HepG2 (cell line): ENCODE data around the gene YIF1A. TPM values are rescaled to one million over a fixed set of nuclear protein-coding genes. Genes with fewer than 3 reads are reported as not detected.
A peak's percentile ranks its signal among the peaks of the same experiment; 100 is the strongest.

Source experiments
- ATAC-seq: fragments of 200-7000 bp; cut with Tn5 transposase; 3 replicates; pipeline ENCODE4 v1.9.1; 2020; ENCODE audit warnings: mild to moderate bottlenecking, moderate library complexity
- BruUV-seq: library from RNA; stranded (reverse); fragments of 400-500 nt; replicated peaks from 2 replicates; lab custom pipeline; 2021; lab: Mats Ljungman, UMichigan
- CTCF ChIA-PET: fragments of 300-600 bp; formaldehyde crosslinking; extraction: SDS; loops from one replicate; lab custom pipeline; 2021; ENCODE audit warnings: low total read pairs, inconsistent platforms, low intra/inter-chr PET ratio; lab: Yijun Ruan, JAX
- POLR2A ChIA-PET: fragments of 350-600 bp; sonication (Branson Sonifier 250); formaldehyde crosslinking; loops from one replicate; lab custom pipeline; 2020; ENCODE audit warnings: antibody characterized with exemption, inconsistent platforms; lab: Yijun Ruan, JAX
- DNase-seq: peaks from one replicate; pipeline ENCODE4 v3.0.0-alpha.2; 2015; ENCODE audit warnings: low spot score
- FAIRE-seq: peaks from 3 replicates; lab custom pipeline; 2011; peaks lifted over from hg19 to GRCh38; lab: Jason Lieb, UNC
- H2AFZ ChIP-seq: one replicate; pipeline ENCODE4 v1.6.1; 2011; ENCODE audit warnings: low read length, inconsistent platforms
- H3K27ac ChIP-seq: fragments of 300-600 bp; 3 replicates; pipeline ENCODE4 v1.8.0; 2011; ENCODE audit warnings: mixed run types, mild to moderate bottlenecking, mixed read lengths, low read length, inconsistent platforms; ENCODE audit not compliant: insufficient read depth; ENCODE audit errors: extremely low read length
- H3K27me3 ChIP-seq, 2 experiments: fragments of 200-600 bp in 1 of 2; 2 replicates in 1 of 2; 3 replicates in 1 of 2; pipeline versions ENCODE4 v1.6.0 to v1.8.0; 2011; ENCODE audit warnings: low read length in 2 of 2, mild to moderate bottlenecking in 2 of 2, moderate library complexity in 2 of 2, inconsistent platforms in 1 of 2; ENCODE audit not compliant: insufficient read depth in 2 of 2, control insufficient read depth in 1 of 2
- H3K36me3 ChIP-seq, 2 experiments: fragments of 200-600 bp in 1 of 2; replicated peaks in 1 of 2; 2 replicates in 1 of 2; 3 replicates in 1 of 2; pipeline versions ENCODE4 v1.5.1 to v1.8.0; 2011; ENCODE audit warnings: low read length in 2 of 2, inconsistent platforms in 1 of 2; ENCODE audit not compliant: insufficient read depth in 2 of 2, control insufficient read depth in 1 of 2
- H3K4me1 ChIP-seq: 2 replicates; pipeline ENCODE4 v1.5.1; 2012; ENCODE audit warnings: low read length, inconsistent platforms; ENCODE audit not compliant: insufficient read depth
- H3K4me2 ChIP-seq: 2 replicates; pipeline ENCODE4 v1.6.0; 2011; ENCODE audit warnings: low read depth, low read length, inconsistent platforms
- H3K4me3 ChIP-seq, 3 experiments: fragments of 200-600 bp in 1 of 3; sonication (generic), shearing (Covaris generic) in 1 of 3; replicated peaks in 1 of 3; 2 replicates each; pipeline ENCODE4 v1.5.1; 2011 to 2016; ENCODE audit warnings: low read length in 3 of 3, inconsistent platforms in 2 of 3, low read depth in 2 of 3, mild to moderate bottlenecking in 2 of 3, control low read depth in 1 of 3, mixed read lengths in 1 of 3; ENCODE audit not compliant: insufficient read depth in 1 of 3
- H3K79me2 ChIP-seq: one replicate; pipeline ENCODE4 v1.6.1; 2011; ENCODE audit warnings: low read length, inconsistent platforms; ENCODE audit not compliant: insufficient read depth
- H3K9ac ChIP-seq: 2 replicates; pipeline ENCODE4 v1.6.0; 2011; ENCODE audit warnings: mild to moderate bottlenecking, low read depth, low read length, inconsistent platforms; ENCODE audit not compliant: insufficient read depth
- H3K9me3 ChIP-seq: 2 replicates; pipeline ENCODE4 v1.5.1; 2012; ENCODE audit warnings: mild to moderate bottlenecking, low read length
- H4K20me1 ChIP-seq: 2 replicates; pipeline ENCODE4 v1.6.0; 2011; ENCODE audit warnings: inconsistent platforms, mild to moderate bottlenecking, low read length, moderate library complexity; ENCODE audit not compliant: insufficient read depth
- BRCA1 ChIP-seq: sonication (generic); formaldehyde crosslinking; IDR thresholded peaks from 2 replicates; pipeline ENCODE4 v1.4.0; 2020; ENCODE audit warnings: missing genetic modification reagents
- EP300 ChIP-seq, 3 experiments: sonication (generic) in 1 of 3; formaldehyde crosslinking in 1 of 3; IDR thresholded peaks; 2 replicates each; pipeline versions ENCODE4 v1.5.1 to v1.6.1; 2011 to 2020; ENCODE audit warnings: low read depth in 2 of 3, low read length in 2 of 3, borderline replicate concordance in 1 of 3, improper control_type of control experiment in 1 of 3, mild to moderate bottlenecking in 1 of 3, missing genetic modification reagents in 1 of 3, moderate library complexity in 1 of 3
- MAFF ChIP-seq: IDR thresholded peaks from 2 replicates; pipeline ENCODE4 v1.6.1; 2011; ENCODE audit warnings: low read depth, low read length, improper control_type of control experiment
- MAFK ChIP-seq, 2 experiments: IDR thresholded peaks in 1 of 2; conservative IDR thresholded peaks in 1 of 2; 2 replicates each; pipeline ENCODE4 v1.6.1; 2011; ENCODE audit warnings: improper control_type of control experiment in 2 of 2, low read length in 2 of 2
- SRSF4 ChIP-seq: fragments of 200-400 bp; formaldehyde crosslinking; IDR thresholded peaks from one replicate; pipeline ENCODE4 v1.6.1; 2018; ENCODE audit warnings: mild to moderate bottlenecking, low read depth, low read length, moderate library complexity; ENCODE audit not compliant: poor library complexity, severe bottlenecking
- ZNF644 ChIP-seq: IDR thresholded peaks from 2 replicates; pipeline ENCODE4 v1.6.1; 2016; ENCODE audit warnings: low read depth
- ZNF713 ChIP-seq: sonication (generic); formaldehyde crosslinking; IDR thresholded peaks from 2 replicates; pipeline ENCODE4 v1.4.0; 2020; ENCODE audit warnings: mild to moderate bottlenecking, missing genetic modification reagents
- WGBS: methylation state at CpG from one replicate; pipeline ENCODE4 v1.1.6; 2017; ENCODE audit warnings: low lambda C conversion rate; 5-methylcytosine and 5-hydroxymethylcytosine counted together
- in situ Hi-C: cut with HindIII; loops from 2 replicates; pipeline ENCODE4 v1.10.0; 2017; ENCODE audit warnings: low pct_unique_long_range_greater_than_20kb; ENCODE audit not compliant: extremely low pct_ligation_motif_present
- intact Hi-C: fragments of 100-400 bp; cut with micrococcal nuclease; formaldehyde crosslinking; loops from one replicate; pipeline ENCODE4 v1.10.0; 2022; ENCODE audit not compliant: unreplicated experiment
- polyA plus RNA-seq, 8 experiments: library from polyadenylated mRNA; depleted of rRNA in 3 of 8; stranded (reverse) in 7 of 8; unstranded in 1 of 8; fragments of >200 nt; fragmentation: Illumina TruSeq in 4 of 8; extraction: Trizol in 4 of 8; gene quantifications; 2 replicates each; pipeline versions ENCODE4 v1.2.1 to v1.2.3, GENCODE V29; 2011 to 2016; ENCODE audit warnings: low read depth in 4 of 8, missing spikeins in 1 of 8, mixed read lengths in 1 of 8; ENCODE audit not compliant: insufficient read depth in 1 of 8
- total RNA-seq, 5 experiments: library from RNA; depleted of rRNA; stranded (reverse); fragments of >200 nt; fragmentation: Illumina TruSeq; extraction: Trizol; gene quantifications; 2 replicates each; pipeline ENCODE4 v1.2.3, GENCODE V29; 2016; ENCODE audit warnings: low read depth in 1 of 5
- TF ChIP-seq, protein P1 (sequence below): IDR thresholded peaks from 2 replicates; pipeline ENCODE4 v1.6.1; 2012; ENCODE audit warnings: low read length, improper control_type of control experiment
- TF ChIP-seq, protein P2 (sequence below): sonication (generic); formaldehyde crosslinking; IDR thresholded peaks from 2 replicates; pipeline ENCODE4 v1.8.0; 2023; ENCODE audit warnings: mild to moderate bottlenecking, missing genetic modification reagents
- TF ChIP-seq, protein P3 (sequence below): sonication (generic); formaldehyde crosslinking; IDR thresholded peaks from 2 replicates; pipeline ENCODE4 v1.5.1; 2020; ENCODE audit warnings: mild to moderate bottlenecking, moderate library complexity, missing genetic modification reagents
- TF ChIP-seq, protein P4 (sequence below): sonication (generic); formaldehyde crosslinking; IDR thresholded peaks from 2 replicates; pipeline ENCODE4 v1.4.0; 2020; ENCODE audit warnings: missing genetic modification reagents
- TF ChIP-seq, protein P5 (sequence below): sonication (generic); formaldehyde crosslinking; IDR thresholded peaks from 2 replicates; pipeline ENCODE4 v1.4.0; 2020; ENCODE audit warnings: missing genetic modification reagents, mild to moderate bottlenecking, borderline replicate concordance

Gene YIF1A
- total and polyA plus RNA-seq, 2 of the 13 experiments (the other 11 are each of a cell fraction or from before 2014, with no cell fraction given), result 133 to 145 TPM

DNA sequence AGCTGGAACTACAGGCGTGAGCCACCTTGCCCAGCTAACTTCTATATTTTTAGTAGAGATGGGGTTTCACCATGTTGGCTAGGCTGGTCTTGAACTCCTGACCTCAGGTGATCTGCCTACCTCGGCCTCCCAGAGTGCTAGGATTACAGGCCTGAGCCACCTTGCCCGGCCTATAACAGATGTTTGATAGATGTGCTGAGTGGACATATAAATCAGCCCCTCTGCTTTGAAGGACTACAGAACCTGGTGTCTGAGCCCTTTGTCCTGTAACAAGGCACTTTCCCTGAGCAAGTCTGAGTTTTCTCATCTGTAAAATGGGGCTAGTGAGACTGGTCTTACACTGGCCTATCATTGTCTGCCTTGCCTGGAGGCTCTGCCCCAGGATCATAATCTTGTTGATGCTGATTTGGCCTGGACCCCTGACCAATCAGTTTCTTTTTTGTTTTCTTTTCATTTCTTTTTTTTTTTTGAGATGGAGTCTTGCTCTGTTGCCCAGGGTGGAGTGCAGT, 40.3 kb upstream of the YIF1A start:
- DNase-seq (no peak), ATAC-seq (no peak), FAIRE-seq (no peak)
- POLR2A ChIA-PET, result interaction anchor here (0.9 to 4.0 kb wide), 3 partner anchors 12 to 40 kb away, joined by 3 to 35 read pairs (median 3); partner anchors contain the start of genes CD248 and YIF1A
- Histone ChIP-seq H3K4me2 (peak overlapping the region; percentile 100; the same call in 1 of the 2 replicates), H3K27me3 (peaks cover 0 to 17% of the 10 kb centered on the region in 2 experiments; a peak in 3 of 5 replicates), H3K4me3 (peak overlapping the region in 1 of 3 experiments; percentile 76; a peak in 2 of 6 replicates), H3K36me3 (no peaks in the 10 kb centered on the region), H4K20me1 (no peaks in the 10 kb centered on the region), H3K9me3 (no peaks in the 10 kb centered on the region), H2AFZ (no peak overlapping the region), H3K79me2 (no peaks in the 10 kb centered on the region), H3K4me1 (peaks cover 57% of the 10 kb centered on the region), H3K27ac (no peak overlapping the region), H3K9ac (no peak overlapping the region)
- CTCF ChIA-PET, result interaction anchor here (1.0 to 3.4 kb wide), 5 partner anchors 8 to 107 kb away, joined by 3 to 68 read pairs (median 7); no protein-coding TSS in a partner anchor
- WGBS, result 62% methylated on average over 3 of the region's 3 CpGs
- BruUV-seq, result no TSS peak
- intact Hi-C loops (loop anchor here (5.0 kb wide), 1 partner anchor 547 kb away; the partner anchor contains the start of gene AP5B1), in situ Hi-C loops (loop anchor here (5.0 kb wide), 1 partner anchor 37 kb away; the partner anchor contains the start of gene TMEM151A)
- TF ChIP-seq ZNF644 (CRISPR knock-in tag), result no peak
- TF ChIP-seq, protein P1, sequence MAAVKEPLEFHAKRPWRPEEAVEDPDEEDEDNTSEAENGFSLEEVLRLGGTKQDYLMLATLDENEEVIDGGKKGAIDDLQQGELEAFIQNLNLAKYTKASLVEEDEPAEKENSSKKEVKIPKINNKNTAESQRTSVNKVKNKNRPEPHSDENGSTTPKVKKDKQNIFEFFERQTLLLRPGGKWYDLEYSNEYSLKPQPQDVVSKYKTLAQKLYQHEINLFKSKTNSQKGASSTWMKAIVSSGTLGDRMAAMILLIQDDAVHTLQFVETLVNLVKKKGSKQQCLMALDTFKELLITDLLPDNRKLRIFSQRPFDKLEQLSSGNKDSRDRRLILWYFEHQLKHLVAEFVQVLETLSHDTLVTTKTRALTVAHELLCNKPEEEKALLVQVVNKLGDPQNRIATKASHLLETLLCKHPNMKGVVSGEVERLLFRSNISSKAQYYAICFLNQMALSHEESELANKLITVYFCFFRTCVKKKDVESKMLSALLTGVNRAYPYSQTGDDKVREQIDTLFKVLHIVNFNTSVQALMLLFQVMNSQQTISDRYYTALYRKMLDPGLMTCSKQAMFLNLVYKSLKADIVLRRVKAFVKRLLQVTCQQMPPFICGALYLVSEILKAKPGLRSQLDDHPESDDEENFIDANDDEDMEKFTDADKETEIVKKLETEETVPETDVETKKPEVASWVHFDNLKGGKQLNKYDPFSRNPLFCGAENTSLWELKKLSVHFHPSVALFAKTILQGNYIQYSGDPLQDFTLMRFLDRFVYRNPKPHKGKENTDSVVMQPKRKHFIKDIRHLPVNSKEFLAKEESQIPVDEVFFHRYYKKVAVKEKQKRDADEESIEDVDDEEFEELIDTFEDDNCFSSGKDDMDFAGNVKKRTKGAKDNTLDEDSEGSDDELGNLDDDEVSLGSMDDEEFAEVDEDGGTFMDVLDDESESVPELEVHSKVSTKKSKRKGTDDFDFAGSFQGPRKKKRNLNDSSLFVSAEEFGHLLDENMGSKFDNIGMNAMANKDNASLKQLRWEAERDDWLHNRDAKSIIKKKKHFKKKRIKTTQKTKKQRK, result no peak
- peak; percentile 78 for TF ChIP-seq MAFF
- TF ChIP-seq, protein P2, sequence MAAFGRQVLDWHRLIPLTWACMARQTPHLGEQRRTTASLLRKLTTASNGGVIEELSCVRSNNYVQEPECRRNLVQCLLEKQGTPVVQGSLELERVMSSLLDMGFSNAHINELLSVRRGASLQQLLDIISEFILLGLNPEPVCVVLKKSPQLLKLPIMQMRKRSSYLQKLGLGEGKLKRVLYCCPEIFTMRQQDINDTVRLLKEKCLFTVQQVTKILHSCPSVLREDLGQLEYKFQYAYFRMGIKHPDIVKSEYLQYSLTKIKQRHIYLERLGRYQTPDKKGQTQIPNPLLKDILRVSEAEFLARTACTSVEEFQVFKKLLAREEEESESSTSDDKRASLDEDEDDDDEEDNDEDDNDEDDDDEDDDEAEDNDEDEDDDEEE (CRISPR knock-in tag), result no peak
- no peak for TF ChIP-seq SRSF4
- TF ChIP-seq, protein P3, sequence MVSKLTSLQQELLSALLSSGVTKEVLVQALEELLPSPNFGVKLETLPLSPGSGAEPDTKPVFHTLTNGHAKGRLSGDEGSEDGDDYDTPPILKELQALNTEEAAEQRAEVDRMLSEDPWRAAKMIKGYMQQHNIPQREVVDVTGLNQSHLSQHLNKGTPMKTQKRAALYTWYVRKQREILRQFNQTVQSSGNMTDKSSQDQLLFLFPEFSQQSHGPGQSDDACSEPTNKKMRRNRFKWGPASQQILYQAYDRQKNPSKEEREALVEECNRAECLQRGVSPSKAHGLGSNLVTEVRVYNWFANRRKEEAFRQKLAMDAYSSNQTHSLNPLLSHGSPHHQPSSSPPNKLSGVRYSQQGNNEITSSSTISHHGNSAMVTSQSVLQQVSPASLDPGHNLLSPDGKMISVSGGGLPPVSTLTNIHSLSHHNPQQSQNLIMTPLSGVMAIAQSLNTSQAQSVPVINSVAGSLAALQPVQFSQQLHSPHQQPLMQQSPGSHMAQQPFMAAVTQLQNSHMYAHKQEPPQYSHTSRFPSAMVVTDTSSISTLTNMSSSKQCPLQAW (CRISPR knock-in tag), result no peak
- no peak for TF ChIP-seq ZNF713
- TF ChIP-seq, protein P4, sequence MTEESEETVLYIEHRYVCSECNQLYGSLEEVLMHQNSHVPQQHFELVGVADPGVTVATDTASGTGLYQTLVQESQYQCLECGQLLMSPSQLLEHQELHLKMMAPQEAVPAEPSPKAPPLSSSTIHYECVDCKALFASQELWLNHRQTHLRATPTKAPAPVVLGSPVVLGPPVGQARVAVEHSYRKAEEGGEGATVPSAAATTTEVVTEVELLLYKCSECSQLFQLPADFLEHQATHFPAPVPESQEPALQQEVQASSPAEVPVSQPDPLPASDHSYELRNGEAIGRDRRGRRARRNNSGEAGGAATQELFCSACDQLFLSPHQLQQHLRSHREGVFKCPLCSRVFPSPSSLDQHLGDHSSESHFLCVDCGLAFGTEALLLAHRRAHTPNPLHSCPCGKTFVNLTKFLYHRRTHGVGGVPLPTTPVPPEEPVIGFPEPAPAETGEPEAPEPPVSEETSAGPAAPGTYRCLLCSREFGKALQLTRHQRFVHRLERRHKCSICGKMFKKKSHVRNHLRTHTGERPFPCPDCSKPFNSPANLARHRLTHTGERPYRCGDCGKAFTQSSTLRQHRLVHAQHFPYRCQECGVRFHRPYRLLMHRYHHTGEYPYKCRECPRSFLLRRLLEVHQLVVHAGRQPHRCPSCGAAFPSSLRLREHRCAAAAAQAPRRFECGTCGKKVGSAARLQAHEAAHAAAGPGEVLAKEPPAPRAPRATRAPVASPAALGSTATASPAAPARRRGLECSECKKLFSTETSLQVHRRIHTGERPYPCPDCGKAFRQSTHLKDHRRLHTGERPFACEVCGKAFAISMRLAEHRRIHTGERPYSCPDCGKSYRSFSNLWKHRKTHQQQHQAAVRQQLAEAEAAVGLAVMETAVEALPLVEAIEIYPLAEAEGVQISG (CRISPR knock-in tag), result no peak
- TF ChIP-seq, protein P5, sequence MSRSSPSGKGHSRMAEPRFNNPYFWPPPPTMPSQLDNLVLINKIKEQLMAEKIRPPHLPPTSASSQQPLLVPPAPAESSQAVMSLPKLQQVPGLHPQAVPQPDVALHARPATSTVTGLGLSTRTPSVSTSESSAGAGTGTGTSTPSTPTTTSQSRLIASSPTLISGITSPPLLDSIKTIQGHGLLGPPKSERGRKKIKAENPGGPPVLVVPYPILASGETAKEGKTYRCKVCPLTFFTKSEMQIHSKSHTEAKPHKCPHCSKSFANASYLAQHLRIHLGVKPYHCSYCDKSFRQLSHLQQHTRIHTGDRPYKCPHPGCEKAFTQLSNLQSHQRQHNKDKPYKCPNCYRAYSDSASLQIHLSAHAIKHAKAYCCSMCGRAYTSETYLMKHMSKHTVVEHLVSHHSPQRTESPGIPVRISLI (CRISPR knock-in tag), result 0 out of 2 replicates have a peak, but pooled peaks have one; percentile 2
- TF ChIP-seq EP300 (IDR thresholded peaks at IDR 0.05; ENCODE audit: low read depth in 2 of 2, low read length in 2 of 2), result no peak
- TF ChIP-seq EP300 (CRISPR knock-in tag; IDR thresholded peaks at IDR 0.05; ENCODE audit: borderline replicate concordance), result no peak
- TF ChIP-seq BRCA1 (CRISPR knock-in tag), result no peak
- peak; percentile 77 to 83 for TF ChIP-seq MAFK (conservative IDR thresholded peaks at IDR 0.05 in 1 of 2, IDR thresholded peaks at IDR 0.05 in 1 of 2; ENCODE audit: low read length in 2 of 2)
